PC-3 (cell line): Measurements from ENCODE around the gene GULP1. TPM values are rescaled to one million over a fixed set of nuclear protein-coding genes. Genes with fewer than 3 reads are reported as not detected.

Experiments used
- ATAC-seq: fragments of 200-7000 bp; cut with Tn5 transposase; 2 replicates; pipeline ENCODE4 v1.9.1; 2020; ENCODE audit warnings: mild to moderate bottlenecking, moderate library complexity
- BruUV-seq: library from RNA; stranded (reverse); fragments of 400-500 nt; replicated peaks from 2 replicates; lab custom pipeline; 2021; lab: Mats Ljungman, UMichigan
- CTCF ChIA-PET: fragments of 300-600 bp; sonication (Branson Sonifier 250); formaldehyde crosslinking; loops from one replicate; lab custom pipeline; 2022; ENCODE audit warnings: antibody characterized with exemption; lab: Charles Lee
- POLR2A ChIA-PET: fragments of 300-600 bp; sonication (Branson Sonifier 250); formaldehyde crosslinking; loops from one replicate; lab custom pipeline; 2022; ENCODE audit warnings: antibody characterized with exemption; ENCODE audit not compliant: unreplicated experiment; lab: Charles Lee
- DNase-seq: peaks from one replicate; pipeline ENCODE4 v3.0.0-alpha.2; 2015
- H2AFZ ChIP-seq: fragments of 300-600 bp; sonication (generic); 2 replicates; pipeline ENCODE4 v1.6.0; 2016; ENCODE audit warnings: antibody characterized with exemption, low read length
- H3F3A ChIP-seq: fragments of 300-600 bp; sonication (generic); one replicate; pipeline ENCODE4 v1.6.0; 2017; ENCODE audit warnings: antibody characterized with exemption, low read length, control low read depth, mild to moderate bottlenecking; ENCODE audit not compliant: unreplicated experiment
- H3K27ac ChIP-seq: fragments of 300-600 bp; sonication (generic); 2 replicates; pipeline ENCODE4 v1.5.1; 2016; ENCODE audit warnings: mild to moderate bottlenecking, low read length
- H3K27me3 ChIP-seq: fragments of 300-600 bp; sonication (generic); 2 replicates; pipeline ENCODE4 v1.6.1; 2016; ENCODE audit warnings: low read length, mixed read lengths
- H3K36me3 ChIP-seq: fragments of 300-600 bp; sonication (generic); 2 replicates; pipeline ENCODE4 v1.6.1; 2016; ENCODE audit warnings: low read depth, mixed run types, low read length, mixed read lengths
- H3K4me1 ChIP-seq: fragments of 300-600 bp; sonication (generic); 2 replicates; pipeline ENCODE4 v1.5.1; 2016; ENCODE audit warnings: low read length; ENCODE audit not compliant: insufficient read depth
- H3K4me2 ChIP-seq: fragments of 300-600 bp; sonication (generic); 2 replicates; pipeline ENCODE4 v1.6.0; 2016; ENCODE audit warnings: low read length
- H3K4me3 ChIP-seq: fragments of 300-600 bp; sonication (generic); 2 replicates; pipeline ENCODE4 v1.5.1; 2016; ENCODE audit warnings: mild to moderate bottlenecking, low read length, mixed read lengths
- H3K79me2 ChIP-seq: fragments of 300-600 bp; sonication (generic); 2 replicates; pipeline ENCODE4 v1.6.1; 2017; ENCODE audit warnings: low read length, mixed read lengths
- H3K9ac ChIP-seq: fragments of 300-600 bp; sonication (generic); 2 replicates; pipeline ENCODE4 v1.6.0; 2016; ENCODE audit warnings: mild to moderate bottlenecking, low read length
- H3K9me2 ChIP-seq: fragments of 300-600 bp; sonication (generic); replicated peaks from 2 replicates; pipeline ENCODE4 v1.6.1; 2016; ENCODE audit warnings: mixed run types, low read length, mixed read lengths
- H3K9me3 ChIP-seq: fragments of 300-600 bp; sonication (generic); 2 replicates; pipeline ENCODE4 v1.6.1; 2016; ENCODE audit warnings: low read length, mixed read lengths
- H4K20me1 ChIP-seq: fragments of 300-600 bp; sonication (generic); 2 replicates; pipeline ENCODE4 v1.6.1; 2016; ENCODE audit warnings: low read length, mixed read lengths
- CTCF ChIP-seq: fragments of 300-600 bp; sonication (generic); conservative IDR thresholded peaks from 2 replicates; pipeline ENCODE4 v1.5.1; 2017; ENCODE audit warnings: antibody characterized with exemption, low read depth, mild to moderate bottlenecking, low read length
- EZH2 ChIP-seq: fragments of 300-600 bp; sonication (generic); IDR thresholded peaks from one replicate; pipeline ENCODE4 v1.6.1; 2017; ENCODE audit warnings: antibody characterized with exemption, mild to moderate bottlenecking, low read length; ENCODE audit not compliant: unreplicated experiment
- EZH2phosphoT487 ChIP-seq: fragments of 300-600 bp; sonication (generic); IDR thresholded peaks from 2 replicates; pipeline ENCODE4 v1.6.1; 2018; ENCODE audit warnings: mild to moderate bottlenecking, antibody characterized with exemption, low read length, borderline replicate concordance
- intact Hi-C: fragments of 100-400 bp; cut with micrococcal nuclease; formaldehyde crosslinking; loops from 2 replicates; pipeline ENCODE4 v1.9.0; 2023
- total RNA-seq: library from RNA; depleted of rRNA; stranded (reverse); fragments of >200 nt; gene quantifications from 2 replicates; pipeline ENCODE4 v1.2.3, GENCODE V29; 2014

The GULP1 gene
- total RNA-seq, 1 experiment from 2014 or later = 25.5 TPM

- H3K4me1 ChIP-seq = no peaks in the 10 kb centered on the region
- H3K4me3 ChIP-seq = no peak overlapping the region
- ATAC-seq = peak; percentile 88
- DNase-seq = peak; percentile 82
- no peaks in the 10 kb centered on the region for H3K79me2 ChIP-seq
- H3K9me3 ChIP-seq = no peaks in the 10 kb centered on the region
- H3K9me2 ChIP-seq = no peaks in the 10 kb centered on the region
- H3K4me2 ChIP-seq = peak overlapping the region; percentile 31; the same call in 1 of the 2 replicates
- H4K20me1 ChIP-seq = no peaks in the 10 kb centered on the region
- ChIA-PET CTCF (interaction anchor here (0.5 to 1.1 kb wide), 2 partner anchors 77 to 787 kb away, joined by 3 to 4 read pairs; no protein-coding TSS in a partner anchor), POLR2A (interaction anchor here (0.6 kb wide), 2 partner anchors 9 to 973 kb away, joined by 3 read pairs; no protein-coding TSS in a partner anchor)
- no peaks in the 10 kb centered on the region for H3K36me3 ChIP-seq
- no peaks in the 10 kb centered on the region for H3F3A ChIP-seq
- H3K27me3 ChIP-seq = no peaks in the 10 kb centered on the region
- no peak overlapping the region for H3K27ac ChIP-seq
- no peak overlapping the region for H2AFZ ChIP-seq
- no TSS peak for BruUV-seq
- H3K9ac ChIP-seq = no peak overlapping the region
- intact Hi-C loops = loop anchor here (1.0 to 10.0 kb wide), 2 partner anchors 75 to 145 kb away; no protein-coding TSS in a partner anchor
- TF ChIP-seq CTCF (peak; percentile 91), EZH2phosphoT487 (no peak), EZH2 (no peak)
These were observed 77.7 kb downstream of the GULP1 start for GRCh38 chr2:188369365-188369764.

GRCh38 chr2:188378371-188378950 is 86.8 kb downstream of the GULP1 start:
- Histone ChIP-seq H2AFZ (no peak overlapping the region), H3K9ac (no peak overlapping the region), H3K27ac (no peak overlapping the region), H3F3A (peaks cover 4% of the 10 kb centered on the region), H3K36me3 (no peaks in the 10 kb centered on the region), H3K9me3 (no peaks in the 10 kb centered on the region), H3K27me3 (no peaks in the 10 kb centered on the region), H3K4me2 (no peak overlapping the region), H3K79me2 (peaks cover 15% of the 10 kb centered on the region; the same call in 1 of the 2 replicates), H4K20me1 (no peaks in the 10 kb centered on the region), H3K4me1 (peaks cover 29% of the 10 kb centered on the region), H3K4me3 (no peak overlapping the region), H3K9me2 (no peaks in the 10 kb centered on the region)
- ATAC-seq = no peak
- BruUV-seq = no TSS peak
- DNase-seq = no peak
- CTCF ChIA-PET = no interaction called here
- intact Hi-C loops = loop anchor here (10.0 kb wide), 1 partner anchor 174 kb away; no protein-coding TSS in a partner anchor
- TF ChIP-seq EZH2phosphoT487 = no peak
- no peak for TF ChIP-seq EZH2
- TF ChIP-seq CTCF = no peak
- POLR2A ChIA-PET = interaction anchor here (0.6 kb wide), 1 partner anchor 9 kb away, joined by 3 read pairs; no protein-coding TSS in a partner anchor

- intact Hi-C loops = loop anchor here (2.0 to 10.0 kb wide), 4 partner anchors 57 to 175 kb away; no protein-coding TSS in a partner anchor
- H3K36me3 ChIP-seq = peaks cover 7% of the 10 kb centered on the region; the same call in 1 of the 2 replicates
- no peak overlapping the region for H3K9ac ChIP-seq
- ATAC-seq (no peak), DNase-seq (no peak)
- peaks cover 29% of the 10 kb centered on the region for H3K4me1 ChIP-seq
- no peak overlapping the region for H2AFZ ChIP-seq
- peaks cover 15% of the 10 kb centered on the region; the same call in 1 of the 2 replicates for H3K79me2 ChIP-seq
- no peak overlapping the region for H3K4me2 ChIP-seq
- H3K27ac ChIP-seq = no peak overlapping the region
- TF ChIP-seq EZH2phosphoT487 (no peak), CTCF (no peak), EZH2 (no peak)
- H3K9me3 ChIP-seq = no peaks in the 10 kb centered on the region
- H3K27me3 ChIP-seq = no peaks in the 10 kb centered on the region
- peaks cover 4% of the 10 kb centered on the region for H3F3A ChIP-seq
- BruUV-seq = no TSS peak
- no peak overlapping the region for H3K4me3 ChIP-seq
- POLR2A ChIA-PET = no interaction called here
- no peaks in the 10 kb centered on the region for H3K9me2 ChIP-seq
- H4K20me1 ChIP-seq = no peaks in the 10 kb centered on the region
- CTCF ChIA-PET = no interaction called here
These were observed 88.1 kb downstream of the GULP1 start for GRCh38 chr2:188379748-188380147.
